ENCODE results near the gene KSR1.

Gene KSR1

DNA sequence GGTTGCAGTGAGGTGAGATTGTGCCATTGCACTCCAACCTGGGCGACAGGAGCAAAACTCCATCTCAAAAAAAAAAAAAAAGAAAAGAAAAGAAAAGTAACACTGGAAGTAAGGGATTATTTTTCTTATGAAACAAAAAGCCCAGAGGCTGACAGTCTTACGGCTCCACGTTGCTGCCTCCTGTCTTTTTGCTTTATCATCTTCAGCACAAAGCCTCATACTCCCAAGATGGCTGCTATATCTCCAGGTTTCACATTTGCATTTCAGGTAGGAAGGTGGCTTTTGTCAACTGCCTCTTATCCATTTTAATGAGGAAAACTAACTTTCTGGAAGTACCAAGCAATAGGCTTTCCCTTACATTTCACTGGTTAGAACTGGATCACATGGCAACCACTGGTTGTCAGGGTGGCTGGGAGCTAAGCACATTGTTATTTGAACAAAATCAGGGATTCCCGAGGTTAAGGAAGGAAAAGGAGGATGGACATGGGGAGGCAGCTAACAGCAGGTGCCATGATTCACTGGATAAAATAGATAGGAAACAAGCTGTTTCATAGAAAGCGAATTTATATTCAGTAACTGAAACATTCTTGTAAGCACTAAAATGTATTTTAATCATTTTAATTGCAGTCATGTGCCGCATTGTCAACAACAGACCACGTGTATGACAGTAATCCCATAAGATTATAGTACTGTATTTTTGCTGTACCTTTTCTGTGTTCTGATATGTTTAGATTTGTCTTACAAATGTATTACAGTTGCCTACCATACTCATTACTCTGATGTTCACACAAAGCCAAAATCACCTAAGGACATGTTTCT, 58.6 kb downstream of the KSR1 start:
- DNase-seq (ENCODE audit: low read depth), result no peak

GRCh38 chr17:27518048-27518447, 61.8 kb downstream of the KSR1 start:
- DNase-seq (ENCODE audit: low read depth), result no peak

DNA sequence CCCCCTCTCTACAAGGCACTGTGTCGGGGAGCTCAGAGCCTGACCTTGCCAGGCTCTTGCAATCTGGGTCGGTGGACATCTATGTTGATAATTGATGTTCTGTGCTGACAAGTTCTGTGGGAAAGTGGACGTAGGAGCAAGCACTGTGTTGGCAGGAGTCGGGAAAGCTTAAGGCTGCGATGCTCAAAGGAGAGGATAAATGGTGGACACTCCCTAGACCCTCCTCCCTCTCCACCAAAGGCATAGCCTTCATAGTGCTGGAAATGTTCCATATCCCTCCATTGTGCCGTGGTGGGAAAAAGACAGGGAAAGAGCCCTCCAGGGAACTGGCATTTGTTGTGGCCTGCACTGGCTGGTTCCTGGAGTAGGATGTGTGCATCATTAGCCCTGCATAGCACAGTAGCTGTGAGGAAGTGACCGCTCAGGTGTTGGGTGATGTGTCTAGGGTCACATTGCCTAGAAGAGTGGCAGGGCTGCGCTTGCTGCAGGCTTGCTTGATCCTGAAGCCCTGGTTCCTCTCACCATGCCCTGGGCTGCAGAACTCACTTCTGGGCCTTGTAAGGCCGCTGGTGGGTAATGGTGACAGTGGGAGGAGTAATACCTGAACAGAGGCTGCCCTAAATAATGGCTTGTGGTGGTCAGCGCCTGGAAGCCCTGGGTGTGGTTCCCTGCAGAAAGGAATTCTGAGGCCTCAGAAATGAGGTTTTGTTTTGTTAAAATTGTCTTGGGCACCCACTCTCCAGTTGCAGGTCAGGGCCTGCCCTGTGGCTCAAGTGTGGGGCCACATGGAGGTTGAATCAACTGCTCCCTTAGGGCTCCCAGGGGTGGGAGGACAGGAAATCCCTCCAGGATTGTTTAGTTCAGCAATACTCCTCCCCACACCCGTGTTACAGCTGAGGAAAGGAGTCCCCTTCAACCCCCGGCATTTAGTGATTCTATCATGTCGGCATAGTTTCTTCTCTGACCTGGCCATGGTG, 62.6 kb downstream of the KSR1 start:
- DNase-seq (ENCODE audit: low read depth), result no peak

- DNase-seq (ENCODE audit: low read depth), result no peak
Measured at GRCh38 chr17:27519550-27519949, 63.3 kb downstream of the KSR1 start.

- no peak for DNase-seq (ENCODE audit: low read depth)
Measured at GRCh38 chr17:27520491-27521185, 64.4 kb downstream of the KSR1 start.

GRCh38 chr17:27521281-27522027, 65.2 kb downstream of the KSR1 start:
- no peak for DNase-seq (ENCODE audit: low read depth)

GRCh38 chr17:27522028-27522635, 65.9 kb downstream of the KSR1 start:
- DNase-seq (ENCODE audit: low read depth), result no peak

DNA sequence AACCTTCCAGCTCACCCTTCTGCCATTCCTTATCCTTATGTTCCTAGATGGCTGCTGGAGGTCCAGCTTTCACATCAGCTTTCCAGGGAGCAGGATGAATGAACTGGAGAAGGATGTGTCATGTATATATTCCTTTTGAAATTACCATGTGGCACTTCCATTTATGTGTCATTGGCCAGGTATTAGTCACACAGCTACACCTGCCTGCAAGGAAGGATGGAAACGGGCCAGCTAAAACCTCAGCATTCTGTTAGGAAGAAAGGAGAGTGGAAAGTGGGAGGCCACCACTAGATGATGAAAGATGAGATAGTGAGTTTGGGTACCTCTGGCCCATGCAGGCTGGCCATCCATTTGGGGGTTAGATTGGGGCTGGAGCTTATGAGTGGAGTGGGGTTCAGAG, 67.5 kb downstream of the KSR1 start:
- DNase-seq (ENCODE audit: low read depth), result no peak

GRCh38 chr17:27524594-27524993, 68.3 kb downstream of the KSR1 start:
- no peak for DNase-seq (ENCODE audit: low read depth)

- DNase-seq (ENCODE audit: low read depth), result no peak
Measured at GRCh38 chr17:27525316-27525715, 69.1 kb downstream of the KSR1 start.

GRCh38 chr17:27525836-27526603, 69.8 kb downstream of the KSR1 start:
- no peak for DNase-seq (ENCODE audit: low read depth)

DNA sequence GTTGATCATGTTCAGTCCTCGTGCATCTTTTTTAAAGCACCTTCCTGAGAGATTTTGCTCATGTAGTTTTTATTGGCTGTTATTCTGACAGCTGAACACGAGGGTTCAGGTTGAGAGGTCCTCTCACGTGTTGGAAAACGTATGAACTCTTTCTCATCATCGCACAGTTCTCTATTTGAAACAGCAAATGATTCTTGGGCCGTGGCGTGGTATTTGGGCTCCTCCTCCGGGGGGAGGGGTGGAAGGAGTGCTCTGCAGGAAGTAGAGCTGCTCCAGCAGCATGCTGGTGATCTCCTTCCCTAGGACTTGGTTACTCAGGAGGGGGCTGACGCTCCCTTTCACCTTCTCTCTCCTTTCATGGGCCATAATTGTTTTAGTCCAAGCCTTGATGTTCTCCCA, 70.4 kb downstream of the KSR1 start:
- no peak for DNase-seq (ENCODE audit: low read depth)

- no peak for DNase-seq (ENCODE audit: low read depth)
Measured at GRCh38 chr17:27529230-27529796, 73.1 kb downstream of the KSR1 start.

- no peak for DNase-seq (ENCODE audit: low read depth)
Measured at GRCh38 chr17:27530764-27531391, 74.6 kb downstream of the KSR1 start.

DNA sequence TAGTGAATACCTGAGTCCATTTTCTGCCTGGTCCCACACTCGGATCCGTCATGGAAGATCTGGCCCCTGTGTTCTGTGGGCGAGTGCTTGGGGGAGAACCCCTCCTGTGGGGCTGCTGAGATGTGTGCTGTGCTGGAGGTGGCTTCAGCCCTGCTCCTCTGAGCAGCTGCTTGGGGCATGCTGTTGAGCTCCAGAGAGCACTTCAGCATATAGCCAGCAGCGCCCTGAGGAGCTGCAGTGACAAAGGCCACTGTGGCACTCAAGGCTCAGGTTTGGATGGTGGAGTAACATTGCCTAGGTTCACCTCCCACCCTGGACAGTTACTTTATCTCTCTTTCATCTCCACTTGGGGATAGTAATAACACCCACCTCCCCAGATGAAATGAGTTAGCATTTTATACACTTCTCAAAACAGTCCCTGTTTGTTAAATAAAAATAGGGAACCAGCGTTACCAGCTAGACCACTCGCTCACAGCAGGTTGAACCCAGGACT, 75.3 kb downstream of the KSR1 start:
- DNase-seq (ENCODE audit: low read depth), result no peak

DNA sequence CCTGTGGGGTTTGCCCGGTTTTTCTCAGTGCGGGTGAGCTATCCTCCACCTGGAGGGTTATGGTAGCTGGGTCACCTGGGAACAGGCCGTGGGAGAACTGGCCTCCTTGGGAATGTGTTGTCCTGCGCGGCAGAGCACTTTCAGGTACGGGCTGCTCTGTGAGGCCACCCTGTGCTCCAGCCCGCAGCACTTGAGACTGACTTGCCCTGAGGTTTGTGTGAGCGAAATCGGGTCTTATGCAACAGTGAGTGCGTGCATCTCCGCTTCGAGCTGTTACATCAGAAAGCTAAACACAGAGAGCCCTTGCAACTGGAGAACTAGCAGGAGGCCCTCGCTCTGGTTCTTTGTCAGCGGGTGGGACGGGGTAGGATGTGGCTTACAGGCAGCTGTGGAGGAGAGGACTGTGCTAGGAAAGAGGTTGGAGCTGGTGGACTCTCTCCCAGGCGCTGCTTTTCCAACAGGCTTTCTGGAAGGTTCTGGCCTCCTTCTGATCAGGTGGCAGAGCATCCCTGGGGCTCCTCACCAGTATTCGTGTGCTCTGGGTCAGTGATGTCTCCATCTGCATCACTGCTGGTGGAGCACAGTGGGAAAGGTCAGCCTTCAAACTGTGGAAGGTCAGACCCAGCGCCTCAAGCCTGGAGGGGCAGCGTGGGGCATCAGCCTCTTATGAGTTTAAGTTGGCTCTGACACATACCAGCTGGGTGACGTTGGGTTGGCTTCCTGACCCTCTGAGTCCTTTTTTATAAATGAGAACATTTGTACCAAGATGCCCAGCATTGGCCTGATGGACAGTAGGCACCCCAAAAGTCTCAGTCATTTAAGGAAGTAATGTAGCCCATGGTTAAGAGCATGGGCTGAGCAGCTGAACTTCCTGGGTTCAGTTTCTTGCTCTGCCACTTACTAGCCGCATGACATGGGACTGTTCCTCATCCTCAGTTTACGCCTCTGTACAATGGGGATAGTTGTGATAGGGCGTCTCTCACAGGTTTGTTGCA, 76.3 kb downstream of the KSR1 start:
- DNase-seq (ENCODE audit: low read depth), result no peak

- DNase-seq (ENCODE audit: low read depth), result no peak
Measured at GRCh38 chr17:27533874-27534815, 77.9 kb downstream of the KSR1 start.

All from stimulated activated CD8-positive, alpha-beta memory T cell treated with anti-CD3 and anti-CD28 coated beads, Interleukin-7, amount 100 ng/mL, for 24 hours (primary cell).